Myometrial cell (primary cell): ENCODE data around the gene NEK3. TPM values are rescaled to one million over a fixed set of nuclear protein-coding genes. Genes with fewer than 3 reads are reported as not detected.

Experiments used
- total RNA-seq: library from RNA; depleted of rRNA; stranded (reverse); fragments of >200 nt; gene quantifications from 2 replicates; pipeline ENCODE4 v1.2.3, GENCODE V29; 2015

The NEK3 gene, protein sequence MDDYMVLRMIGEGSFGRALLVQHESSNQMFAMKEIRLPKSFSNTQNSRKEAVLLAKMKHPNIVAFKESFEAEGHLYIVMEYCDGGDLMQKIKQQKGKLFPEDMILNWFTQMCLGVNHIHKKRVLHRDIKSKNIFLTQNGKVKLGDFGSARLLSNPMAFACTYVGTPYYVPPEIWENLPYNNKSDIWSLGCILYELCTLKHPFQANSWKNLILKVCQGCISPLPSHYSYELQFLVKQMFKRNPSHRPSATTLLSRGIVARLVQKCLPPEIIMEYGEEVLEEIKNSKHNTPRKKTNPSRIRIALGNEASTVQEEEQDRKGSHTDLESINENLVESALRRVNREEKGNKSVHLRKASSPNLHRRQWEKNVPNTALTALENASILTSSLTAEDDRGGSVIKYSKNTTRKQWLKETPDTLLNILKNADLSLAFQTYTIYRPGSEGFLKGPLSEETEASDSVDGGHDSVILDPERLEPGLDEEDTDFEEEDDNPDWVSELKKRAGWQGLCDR
- 6.2 and 6.6 TPM in 2 replicates for total RNA-seq

DNA sequence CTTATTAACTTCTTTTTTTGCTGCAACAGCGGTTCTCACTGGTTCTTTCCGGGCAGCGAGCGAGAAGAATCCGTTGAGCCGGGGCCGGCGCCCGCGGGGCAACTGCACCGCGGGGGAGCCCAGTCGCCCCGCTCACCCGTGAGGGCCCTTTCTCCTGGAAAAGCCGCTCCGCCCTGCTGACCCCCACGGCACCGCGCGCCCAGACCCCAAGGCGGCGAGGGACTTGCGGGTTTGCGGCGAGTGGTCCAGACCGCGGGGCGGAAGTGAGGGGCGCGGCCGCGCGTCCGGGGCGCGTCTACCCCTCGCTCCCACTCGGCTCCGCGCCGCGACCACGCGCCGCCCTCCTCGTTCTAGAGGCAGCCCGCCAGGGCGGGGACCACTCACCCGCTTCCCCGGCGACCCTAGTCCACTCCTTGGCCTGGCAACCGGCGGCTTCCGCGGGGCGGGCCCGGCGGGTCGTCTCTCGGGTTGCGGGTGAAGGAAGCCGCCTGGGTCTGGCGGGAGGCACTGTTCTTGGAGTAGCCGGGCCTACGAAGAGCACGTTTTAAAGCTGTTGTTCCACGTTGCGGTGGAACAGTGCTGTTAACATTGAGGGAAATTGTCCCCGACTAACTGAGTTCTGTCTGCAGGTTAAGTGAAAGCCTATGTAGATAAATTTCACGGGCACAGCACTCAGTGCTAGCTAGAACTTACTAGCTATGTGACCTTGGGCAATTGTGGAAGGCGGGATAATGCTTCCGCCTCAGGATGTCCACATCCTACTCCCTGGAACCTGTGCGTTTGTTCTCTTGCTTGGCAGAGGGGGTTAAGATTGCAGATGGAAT is at the start of gene NEK3:
TSS of gene NEK3 (minus strand) at position 439 of the 824 bp plus-strand sequence. CDS start 3,406 bp downstream, outside the sequence.

GRCh38 chr13:52128714-52129700 is 30.4 kb downstream of the NEK3 start, which contains the start of gene NEK5:
Gene NEK5, minus strand, starts transcription at chr13:52129073. Its CDS starts 1,591 bp downstream, at chr13:52127482.

Other genes starting within 250 kb of the NEK3 start
- 1.6 and 2.3 TPM in 2 replicates for gene ATP7B, start 148.1 kb downstream of the NEK3 start, total RNA-seq
- 9.4 and 9.8 TPM in 2 replicates for gene ALG11, start 147.2 kb downstream of the NEK3 start, total RNA-seq
- gene UTP14C, start 134.9 kb downstream of the NEK3 start, total RNA-seq: 6.1 and 8.2 TPM in 2 replicates
- gene NEK5, start 30.5 kb downstream of the NEK3 start, total RNA-seq: not detected in 2 replicates
- 4.6 and 7.8 TPM in 2 replicates for gene THSD1, start 246.6 kb upstream of the NEK3 start, total RNA-seq